ENCODE results near the gene INPP5E.

Gene INPP5E

GRCh38 chr9:136383436-136383835 is 56.2 kb downstream of the INPP5E start:
- no peak for DNase-seq

DNA sequence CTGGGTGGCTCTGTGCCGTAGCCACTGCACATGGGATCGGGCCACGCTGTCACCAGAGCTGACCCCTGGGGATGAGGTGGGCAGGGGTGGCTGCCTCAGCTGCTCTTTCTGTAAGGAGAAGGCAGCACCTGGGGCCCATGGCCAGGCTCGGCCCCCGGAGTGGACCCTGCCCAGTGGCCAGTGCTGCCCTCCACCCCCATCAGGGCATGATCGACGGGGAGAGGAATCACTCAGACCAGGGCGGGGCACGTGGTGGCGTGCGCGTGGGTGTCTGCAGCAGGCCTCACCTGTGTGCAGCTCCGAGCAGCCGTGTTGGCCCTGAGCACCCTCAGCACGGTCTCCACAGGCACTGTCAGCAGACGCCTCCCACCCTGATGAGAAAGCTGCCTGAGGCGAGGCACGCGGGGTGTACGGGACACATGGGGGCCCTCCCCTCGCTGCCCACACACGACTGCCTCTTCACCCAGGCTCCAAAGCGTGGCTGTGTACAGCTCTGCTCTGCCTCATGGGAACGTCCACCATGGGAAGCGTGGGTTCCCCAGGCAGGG is 57.6 kb downstream of the INPP5E start:
- no peak for DNase-seq

GRCh38 chr9:136381311-136381710 is 58.3 kb downstream of the INPP5E start:
- DNase-seq: no peak

DNA sequence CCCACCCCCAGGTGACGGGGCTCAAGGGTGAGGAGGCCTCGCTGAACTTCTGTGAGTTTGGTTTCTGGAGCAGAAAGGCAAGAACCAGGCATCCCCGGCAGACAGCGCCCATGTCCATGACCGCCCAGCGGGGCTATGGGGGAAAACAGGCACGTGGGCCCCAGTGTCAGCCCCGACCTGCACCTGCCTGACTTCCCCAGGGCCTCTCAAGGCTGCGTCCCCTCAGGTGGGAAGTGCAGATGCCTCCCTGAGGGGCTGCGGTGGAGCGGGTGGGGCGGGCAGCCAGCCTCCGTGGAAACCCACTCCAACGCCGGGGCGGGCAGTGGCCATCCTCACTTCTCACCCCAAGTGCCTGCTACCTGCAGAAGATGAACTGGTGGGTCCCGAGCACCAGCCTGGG is 59.3 kb downstream of the INPP5E start:
- DNase-seq: no peak

DNA sequence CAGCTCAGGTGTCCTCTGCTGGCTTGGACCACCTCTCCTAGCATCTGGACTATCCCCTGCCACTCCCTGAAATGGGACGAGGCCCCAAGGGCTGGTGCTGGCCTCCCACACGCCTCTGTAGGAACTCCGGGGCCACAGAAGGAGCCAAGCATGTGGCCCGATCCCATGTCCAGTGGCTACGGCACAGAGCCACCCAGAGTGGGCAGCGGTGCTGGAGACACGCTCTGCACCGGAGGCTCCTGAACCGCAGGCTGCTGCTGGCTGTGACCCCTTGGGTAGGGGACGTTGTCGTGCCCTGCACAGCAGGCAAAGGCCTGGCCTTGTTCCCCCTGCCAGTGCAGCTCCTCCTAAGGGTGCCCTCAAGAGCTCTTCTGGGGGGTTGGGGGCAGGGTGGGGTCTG is 59.8 kb downstream of the INPP5E start:
- DNase-seq: no peak

- DNase-seq: no peak
Observed at GRCh38 chr9:136379401-136379800, 60.2 kb downstream of the INPP5E start.

- DNase-seq: no peak
Observed at GRCh38 chr9:136379003-136379287, 60.7 kb downstream of the INPP5E start.

Measured in NCI-H1436 treated with DMSO at 0.1 percent for 48 hours (cell line).